ENCODE data around the gene FIGN. TPM values are rescaled to one million over a fixed set of nuclear protein-coding genes. Genes with fewer than 3 reads are reported as not detected.

FIGN gene
- total and polyA plus RNA-seq, 2 of the 13 experiments (the other 11 are each of a cell fraction or from before 2014, with no cell fraction given): 6.6 to 6.7 TPM

- WGBS (ENCODE audit: low lambda C conversion rate): 17% methylated on average over 5 of the region's 5 CpGs
- CTCF ChIA-PET (ENCODE audit: low intra/inter-chr PET ratio, low total read pairs): no interaction called here
- DNase-seq (ENCODE audit: low spot score) (no peak), FAIRE-seq (no peak), ATAC-seq (no peak)
- Histone ChIP-seq H3K9ac (ENCODE audit: insufficient read depth, low read depth, low read length) (no peak overlapping the region), H4K20me1 (ENCODE audit: insufficient read depth, low read length) (no peaks in the 10 kb centered on the region), H3K4me2 (ENCODE audit: low read depth, low read length) (no peak overlapping the region), H3K27me3 (ENCODE audit: control insufficient read depth in 1 of 2, insufficient read depth in 2 of 2, low read length in 2 of 2) (no peaks in the 10 kb centered on the region), H3K27ac (ENCODE audit: extremely low read length, insufficient read depth, low read length) (no peak overlapping the region), H3K36me3 (replicated peaks in 1 of 2; ENCODE audit: control insufficient read depth in 1 of 2, insufficient read depth in 2 of 2, low read length in 2 of 2) (no peaks in the 10 kb centered on the region), H3K9me3 (ENCODE audit: low read length) (no peaks in the 10 kb centered on the region), H3K4me1 (ENCODE audit: insufficient read depth, low read length) (peaks cover 9% of the 10 kb centered on the region), H3K79me2 (ENCODE audit: insufficient read depth, low read length) (no peaks in the 10 kb centered on the region), H2AFZ (ENCODE audit: low read length) (no peak overlapping the region), H3K4me3 (replicated peaks in 1 of 3; ENCODE audit: insufficient read depth in 1 of 3, low read depth in 2 of 3, low read length in 3 of 3) (no peak overlapping the region)
- in situ Hi-C loops (cut with HindIII; ENCODE audit: extremely low pct_ligation_motif_present, low pct_unique_long_range_greater_than_20kb) (no loop called here), intact Hi-C loops (cut with micrococcal nuclease; ENCODE audit: unreplicated experiment) (no loop called here)
- no TSS peak for BruUV-seq (replicated peaks)
- POLR2A ChIA-PET: no interaction called here
- no peak for TF ChIP-seq PHB2 (IDR thresholded peaks at IDR 0.05; ENCODE audit: partially characterized antibody)
- TF ChIP-seq MYNN (CRISPR knock-in tag; IDR thresholded peaks at IDR 0.05; ENCODE audit: low read depth): no peak
- no peak for TF ChIP-seq KLF15 (CRISPR knock-in tag; IDR thresholded peaks at IDR 0.05; ENCODE audit: borderline replicate concordance)
- no peak for TF ChIP-seq ZNF678 (CRISPR knock-in tag; IDR thresholded peaks at IDR 0.05)
- TF ChIP-seq POLR2AphosphoS5 (IDR thresholded peaks at IDR 0.05; ENCODE audit: low read depth, low read length): no peak
- TF ChIP-seq HIC2 (CRISPR knock-in tag; IDR thresholded peaks at IDR 0.05; ENCODE audit: low read depth): no peak
- TF ChIP-seq ZBTB39 (CRISPR knock-in tag; IDR thresholded peaks at IDR 0.05): no peak
- TF ChIP-seq ZSCAN22 (CRISPR knock-in tag; IDR thresholded peaks at IDR 0.05): no peak
- no peak for TF ChIP-seq ZNF44 (CRISPR knock-in tag; IDR thresholded peaks at IDR 0.05)
- no peak for TF ChIP-seq FIP1L1 (IDR thresholded peaks at IDR 0.05; ENCODE audit: borderline replicate concordance, insufficient read depth, low read depth, low read length)
- no peak for TF ChIP-seq CSRNP2 (CRISPR knock-in tag; conservative IDR thresholded peaks at IDR 0.05; ENCODE audit: low read depth)
- no peak for TF ChIP-seq ZNF510 (CRISPR knock-in tag; IDR thresholded peaks at IDR 0.05; ENCODE audit: low read depth)
- TF ChIP-seq TEAD2 (CRISPR knock-in tag; IDR thresholded peaks at IDR 0.05): no peak
- no peak for TF ChIP-seq GRHL1 (CRISPR knock-in tag; conservative IDR thresholded peaks at IDR 0.05)
- TF ChIP-seq LCORL (IDR thresholded peaks at IDR 0.05): no peak
- no peak for TF ChIP-seq LCORL (CRISPR knock-in tag; IDR thresholded peaks at IDR 0.05)
- TF ChIP-seq DR1 (CRISPR knock-in tag; IDR thresholded peaks at IDR 0.05): no peak
Observed at GRCh38 chr2:163778045-163778781, 42.4 kb upstream of the FIGN start.

Data from HepG2 (cell line).